NCI-H524 (cell line): ENCODE results near the gene CREBBP.

ENCODE experiments used
- DNase-seq, 2 experiments: peaks; one replicate each; lab custom pipeline; 2025; lab: John Stamatoyannopoulos, UW

The CREBBP gene

DNA sequence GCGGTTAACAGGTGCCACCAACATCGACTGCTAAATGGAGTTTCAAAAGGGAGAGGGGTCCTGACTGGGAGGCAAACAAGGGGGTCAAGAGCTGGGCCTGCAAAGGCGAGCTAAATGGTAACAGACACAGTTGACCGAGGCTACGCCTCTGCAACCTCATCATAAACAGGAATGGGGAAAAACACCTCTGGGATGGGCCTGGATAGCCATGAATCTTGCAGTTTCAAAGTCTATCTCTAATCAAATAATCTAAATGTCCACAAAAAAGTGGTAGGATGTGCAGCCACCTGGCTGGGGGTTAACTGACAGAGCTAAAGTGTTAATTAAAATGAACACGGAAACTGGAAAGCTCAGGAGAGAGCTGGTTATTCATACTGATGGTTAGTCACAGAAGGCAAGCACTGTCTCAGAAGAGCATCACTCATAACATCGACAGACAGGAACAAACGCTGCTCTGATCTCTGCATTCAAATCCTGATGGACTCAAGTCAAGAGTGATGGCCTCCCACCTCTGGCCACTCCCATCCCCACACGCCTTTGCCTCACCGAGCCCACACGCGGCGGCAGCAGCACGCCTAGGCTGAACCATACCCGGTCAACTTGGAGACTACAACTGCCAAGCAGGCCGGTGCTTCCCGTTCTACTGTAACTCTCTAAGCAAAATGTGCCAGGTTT lies 56.3 kb downstream of the CREBBP start:
- no peak for DNase-seq

DNA sequence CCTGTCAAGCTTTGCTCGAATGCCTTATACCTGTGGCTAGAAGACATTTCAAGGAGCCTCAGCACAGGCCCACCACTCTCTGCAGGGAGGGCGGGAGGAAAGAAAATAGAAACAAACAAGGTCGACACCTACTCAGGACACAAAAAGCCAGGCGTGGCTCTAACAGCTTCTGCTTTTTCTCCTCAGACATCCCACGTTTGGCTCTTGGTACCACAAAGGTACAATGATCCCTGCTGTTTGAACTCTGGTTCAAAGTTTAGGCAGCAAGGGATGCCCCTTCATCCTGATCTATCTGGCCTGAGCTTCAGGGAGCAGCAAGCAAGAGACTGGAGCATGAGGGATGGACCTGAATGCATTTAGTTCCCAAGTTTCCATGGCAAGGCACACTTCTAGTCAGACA lies 57.1 kb downstream of the CREBBP start:
- no peak for DNase-seq

DNA sequence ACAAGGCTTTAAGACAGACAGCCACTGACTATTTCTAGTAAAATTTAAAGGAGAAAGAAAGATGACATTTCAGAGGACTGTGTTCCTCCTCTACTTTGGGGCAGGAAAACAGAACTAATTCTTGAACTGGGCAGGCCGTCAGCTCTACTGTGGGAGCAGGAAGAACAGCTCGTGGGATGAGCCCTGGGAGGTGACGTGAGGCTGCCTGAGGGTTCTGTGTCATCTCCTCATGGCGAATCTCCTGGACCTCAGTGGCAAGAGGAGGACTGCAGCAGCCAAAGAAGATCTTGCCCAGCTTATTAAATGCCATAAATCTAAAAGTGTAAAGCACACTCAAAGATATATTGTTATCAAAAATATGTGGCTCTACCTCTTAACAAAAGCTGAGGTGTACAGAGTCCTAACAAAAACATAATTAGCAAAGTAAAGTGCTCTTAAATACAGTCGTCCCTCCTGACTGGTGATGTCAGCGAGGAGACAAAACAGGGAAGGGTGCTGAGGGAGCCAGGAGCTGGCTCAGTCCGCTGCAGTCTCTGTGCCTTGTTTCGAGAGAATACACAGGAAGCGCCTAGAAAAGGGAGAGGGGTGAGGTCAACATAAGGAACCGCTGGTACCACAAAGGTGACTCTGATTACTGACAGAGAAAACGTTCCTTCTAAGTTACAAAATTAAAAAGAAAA lies 58.0 kb downstream of the CREBBP start:
- no peak for DNase-seq

DNA sequence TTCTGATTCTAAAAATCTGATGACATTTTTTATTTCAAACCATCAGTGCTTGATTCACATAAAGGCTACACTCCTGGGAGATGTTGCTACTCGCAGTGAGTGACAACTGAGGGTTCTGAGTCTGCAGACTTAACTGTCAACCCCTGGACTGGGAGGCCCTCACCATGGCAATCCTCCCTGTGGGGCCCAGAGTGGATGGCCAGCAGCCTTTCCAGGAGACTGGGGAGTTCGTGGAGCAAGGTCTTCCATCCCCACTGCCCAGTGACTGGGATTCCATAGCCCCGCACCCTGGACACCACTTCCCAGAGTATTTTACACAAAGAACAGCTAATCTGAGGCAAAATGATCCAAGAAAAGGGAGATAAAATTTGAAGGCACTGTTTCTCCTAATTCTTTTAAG lies 59.3 kb downstream of the CREBBP start:
- DNase-seq = no peak

DNA sequence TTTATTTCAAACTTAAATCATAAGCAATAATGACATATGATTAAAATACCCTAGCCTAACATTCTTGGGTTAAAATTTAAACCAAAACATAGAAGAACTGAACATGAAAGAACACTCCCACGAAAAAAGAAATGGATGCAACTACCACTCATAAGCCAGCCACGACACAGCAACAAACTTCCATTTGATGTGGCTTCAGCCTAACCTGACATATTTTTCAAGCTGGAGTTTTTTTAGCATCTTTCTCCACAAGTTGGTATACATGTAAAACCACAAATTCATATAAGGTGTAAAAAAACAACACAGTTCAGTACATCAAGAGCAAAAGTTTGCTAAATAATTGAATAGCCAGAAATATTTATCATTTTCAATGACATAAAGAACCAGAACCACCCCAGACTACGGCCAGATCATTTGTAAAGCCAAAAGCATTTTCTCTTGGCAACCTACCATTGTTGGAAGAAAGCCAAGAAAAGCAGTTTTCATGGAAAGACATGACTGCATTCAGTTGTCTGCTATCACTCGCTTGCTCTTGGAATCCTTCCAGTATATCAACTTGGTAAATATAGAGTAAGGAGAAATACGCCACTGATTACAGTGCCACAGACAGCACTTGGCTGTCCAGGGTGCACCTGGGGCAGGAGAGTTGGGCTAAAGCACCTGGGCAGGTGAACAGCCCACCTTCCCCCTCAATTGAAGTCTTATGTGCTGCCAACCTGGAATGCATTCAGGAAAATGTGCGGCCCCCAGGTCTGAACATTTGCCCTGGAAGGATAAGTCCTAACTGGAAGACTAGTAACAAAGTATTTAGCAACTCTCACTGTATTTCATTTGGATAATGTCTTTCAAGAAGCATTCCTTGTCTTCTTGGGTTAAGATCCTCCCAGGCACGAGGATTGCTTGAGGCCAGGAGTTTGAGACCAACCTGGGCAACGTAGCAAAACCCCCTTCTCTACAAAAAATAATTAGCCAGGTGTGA lies 60.5 kb downstream of the CREBBP start:
- no peak for DNase-seq

DNA sequence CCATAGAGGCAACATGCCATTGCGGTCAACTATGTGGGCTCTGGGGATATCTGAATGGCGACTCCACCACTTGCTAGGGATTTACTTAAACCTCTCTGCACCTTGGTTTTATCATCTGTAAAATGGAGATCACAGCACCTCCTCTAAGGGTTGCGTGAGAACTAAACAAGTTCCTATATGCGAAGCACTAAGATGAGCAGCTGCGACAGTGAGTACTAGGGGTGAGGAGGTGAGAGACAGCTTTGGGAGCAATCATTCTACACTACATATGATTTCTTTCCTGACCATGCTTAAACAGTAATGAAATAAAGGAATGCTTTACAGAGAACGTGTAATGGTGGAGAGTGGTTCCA lies 61.4 kb downstream of the CREBBP start:
- DNase-seq = no peak

DNA sequence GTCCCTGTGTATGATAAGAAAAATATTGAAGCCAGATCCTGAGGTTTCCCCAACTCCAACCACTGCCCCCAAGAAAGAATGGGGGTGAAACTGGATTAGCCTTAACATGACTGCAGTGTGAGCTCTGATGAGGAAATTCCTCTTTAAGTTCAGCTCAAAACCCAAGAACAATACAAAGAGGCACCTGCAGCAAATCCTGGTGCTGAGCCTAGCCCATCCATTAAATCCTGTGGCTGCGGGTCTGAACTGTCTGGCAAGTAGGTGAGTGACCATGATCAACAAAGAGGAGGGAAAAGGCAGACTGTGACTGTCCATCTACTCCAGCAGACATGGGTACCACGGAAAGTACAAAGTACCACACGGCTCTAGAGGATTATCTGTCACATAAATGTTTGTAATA lies 64.2 kb downstream of the CREBBP start:
- no peak for DNase-seq

DNA sequence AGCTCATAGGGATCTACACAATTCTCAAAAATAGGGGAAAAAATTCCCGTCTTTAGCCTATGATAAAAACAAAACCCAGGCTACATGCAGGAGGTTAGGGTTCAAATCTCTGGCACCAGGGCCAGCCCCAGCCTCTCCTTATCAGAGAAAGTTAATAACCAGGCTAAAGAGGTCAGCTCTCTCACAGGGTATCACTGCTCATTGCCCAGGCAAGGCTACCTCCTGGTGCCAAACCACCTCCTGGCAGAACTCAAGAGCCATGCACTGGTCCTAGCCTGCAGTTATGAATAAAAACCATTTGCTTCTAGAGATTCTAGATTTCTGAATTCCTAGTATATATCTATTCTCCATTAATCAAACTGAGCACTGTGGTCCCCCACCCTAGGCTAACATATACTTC lies 65.8 kb downstream of the CREBBP start:
- no peak for DNase-seq

DNA sequence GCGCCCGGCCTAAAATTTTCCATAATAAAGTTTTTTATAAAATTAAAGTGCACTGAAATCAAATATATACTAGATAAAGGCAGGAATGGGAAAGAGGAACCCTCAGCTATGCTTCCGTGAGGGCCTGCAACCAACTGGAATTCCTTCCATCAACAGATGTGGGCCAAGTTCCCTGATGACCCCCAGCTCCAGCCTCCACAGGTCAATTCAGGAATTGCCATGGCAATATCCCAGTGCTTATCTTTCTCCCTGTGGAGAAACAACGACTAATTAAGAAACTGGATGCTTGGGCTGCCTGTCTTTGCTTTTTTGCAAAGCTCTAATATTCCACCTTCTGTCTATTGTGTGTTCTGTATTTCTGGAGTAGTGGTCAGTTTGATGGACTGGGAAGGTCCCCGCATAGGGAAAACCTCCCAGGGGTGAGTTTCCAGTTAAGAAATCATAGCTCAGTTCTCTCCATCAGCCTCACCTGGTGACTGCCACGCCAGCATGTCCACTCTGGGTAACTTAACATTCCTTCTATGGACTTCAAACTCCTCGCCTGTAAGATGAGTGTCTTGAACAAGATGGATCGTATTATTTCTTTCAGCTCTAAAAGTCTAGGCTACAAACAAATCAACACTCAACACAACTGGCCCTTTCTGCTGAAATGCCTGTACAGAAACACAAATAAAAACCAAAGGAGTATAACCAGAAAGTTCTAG lies 67.9 kb downstream of the CREBBP start:
- no peak for DNase-seq

DNA sequence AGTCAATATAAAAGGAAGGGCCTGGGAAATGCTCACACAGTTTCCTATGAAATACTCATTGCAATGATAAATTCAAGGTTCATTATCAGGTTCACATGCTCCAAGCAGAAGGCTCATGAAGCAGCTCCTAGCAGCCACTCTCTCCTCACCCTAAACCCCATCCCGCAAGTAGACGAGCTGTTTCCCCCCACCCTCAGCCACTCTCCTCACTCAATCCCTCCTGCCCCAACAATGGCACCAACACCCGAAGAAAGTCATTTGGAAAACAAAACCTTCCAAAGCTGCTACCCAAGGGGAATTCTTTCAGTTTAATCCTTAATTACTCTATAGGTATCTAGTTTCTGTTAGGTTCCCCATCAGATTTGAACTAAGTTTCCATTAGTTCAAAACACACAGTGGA lies 69.7 kb downstream of the CREBBP start:
- DNase-seq = no peak

DNA sequence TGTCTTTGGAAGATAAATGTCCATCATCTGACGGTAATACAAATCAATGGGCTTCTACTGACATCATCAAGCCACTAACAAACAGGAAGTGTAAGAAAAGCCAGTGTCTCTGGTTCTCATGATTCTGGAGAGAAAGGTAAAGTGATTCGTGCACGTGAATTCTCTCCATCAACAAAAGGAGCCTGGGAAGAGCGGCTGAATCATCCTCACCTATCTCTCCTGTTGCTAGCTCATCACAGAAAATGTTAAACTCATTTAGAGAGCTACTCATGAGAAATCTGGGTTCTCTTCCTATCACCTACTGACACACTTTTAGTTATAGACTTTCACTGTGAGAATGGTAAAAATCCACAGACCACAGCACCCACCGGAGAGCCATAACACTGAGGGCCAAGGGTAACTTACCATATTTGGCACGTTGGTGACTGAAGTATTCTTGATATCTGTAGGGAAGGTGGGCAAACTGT lies 70.3 kb downstream of the CREBBP start:
- no peak for DNase-seq

DNA sequence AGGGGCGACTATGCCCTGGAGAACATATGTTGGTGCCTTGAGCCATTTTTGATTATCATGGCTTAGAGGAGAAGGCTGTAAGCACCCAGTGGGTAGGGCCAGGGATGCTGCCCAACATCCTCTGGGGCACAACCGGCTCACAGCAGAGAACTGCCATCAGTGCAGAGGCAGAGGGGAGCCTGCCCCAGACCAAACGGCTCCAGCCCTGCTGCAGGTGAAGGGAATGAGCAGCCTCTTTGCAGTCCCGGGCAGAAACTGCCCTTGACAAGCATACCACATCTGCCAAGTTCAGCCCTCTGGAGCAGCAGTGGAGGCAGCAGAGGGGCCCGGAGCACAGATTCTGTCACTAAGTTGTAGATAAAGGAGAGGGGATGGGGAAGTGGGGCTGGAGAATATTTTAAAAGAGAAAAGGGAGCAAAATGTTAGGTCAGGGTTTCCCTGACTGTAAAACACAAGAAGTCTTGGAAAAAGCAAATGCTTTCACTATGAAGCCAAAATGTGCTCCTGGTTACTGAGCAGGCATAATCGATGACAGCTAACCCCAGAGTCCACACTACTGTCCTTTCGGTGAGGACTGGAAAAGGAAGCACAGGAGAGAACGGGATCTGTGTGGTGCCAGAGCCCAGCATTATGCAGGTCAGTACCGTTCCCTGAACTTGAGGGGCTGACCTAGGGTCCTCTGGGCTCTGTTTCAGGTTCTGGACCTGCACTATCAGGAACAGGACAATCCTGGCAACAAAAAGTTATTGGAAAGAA lies 72.0 kb downstream of the CREBBP start:
- DNase-seq = no peak

DNA sequence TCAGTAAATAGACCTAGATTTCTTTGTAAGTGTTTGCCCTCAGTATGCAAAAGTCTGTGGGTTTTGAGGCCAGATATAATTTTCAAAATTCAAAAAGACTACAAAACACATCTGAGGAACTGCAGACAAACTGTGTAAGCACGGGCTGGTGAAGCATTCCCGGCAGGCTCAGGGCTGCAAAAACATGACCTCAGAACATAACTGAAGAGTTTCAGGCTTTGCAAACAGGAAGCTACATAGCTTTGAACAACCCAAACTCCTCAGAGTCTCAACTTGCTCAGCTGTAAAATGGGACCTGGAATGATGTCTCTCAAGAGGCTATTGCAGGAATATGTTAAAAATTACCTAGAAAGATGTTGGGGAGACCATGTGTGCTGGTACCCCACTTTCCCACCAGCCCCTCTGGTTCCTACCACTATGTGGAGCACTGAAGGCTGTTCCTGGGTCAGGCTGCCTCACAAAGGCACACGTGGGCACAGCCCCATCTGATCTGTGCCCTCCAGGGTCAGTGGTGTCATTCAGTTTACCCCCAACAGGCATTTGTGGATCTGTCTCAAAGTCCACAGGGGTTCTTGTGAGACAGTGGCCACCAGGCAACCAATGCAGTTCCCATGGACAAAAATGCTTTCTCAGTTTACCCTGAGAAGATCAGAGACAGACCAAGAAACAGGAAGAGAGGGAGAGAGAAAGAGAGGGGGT lies 72.9 kb downstream of the CREBBP start:
- DNase-seq = no peak

DNA sequence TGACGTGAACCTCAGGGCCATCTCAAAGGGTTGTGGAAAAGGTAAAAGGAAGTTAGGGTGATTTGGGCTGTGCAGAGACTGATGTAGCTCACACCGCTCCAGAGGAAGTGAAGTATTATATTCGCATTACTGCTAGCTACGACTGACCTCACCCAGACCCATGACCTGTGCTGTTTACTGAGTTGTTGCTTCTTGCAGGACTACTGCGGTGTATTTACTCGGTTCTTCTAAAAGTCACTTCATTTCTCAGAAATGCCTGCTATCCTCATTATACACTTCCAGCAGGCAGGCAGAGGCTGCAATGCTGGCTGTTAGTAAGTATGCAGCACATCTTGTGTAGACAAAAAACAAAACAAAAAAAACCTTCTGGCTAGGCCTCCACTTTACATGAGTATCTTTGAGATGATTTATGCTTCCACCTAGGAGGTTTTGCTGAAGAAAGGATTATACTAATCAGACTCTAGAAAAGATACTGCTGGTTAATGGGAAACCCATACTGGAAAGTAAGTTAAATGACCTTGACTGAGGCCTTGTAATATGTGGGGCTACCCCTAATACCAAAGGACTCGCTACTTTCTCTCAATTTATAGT lies 76.0 kb downstream of the CREBBP start:
- DNase-seq = no peak

DNA sequence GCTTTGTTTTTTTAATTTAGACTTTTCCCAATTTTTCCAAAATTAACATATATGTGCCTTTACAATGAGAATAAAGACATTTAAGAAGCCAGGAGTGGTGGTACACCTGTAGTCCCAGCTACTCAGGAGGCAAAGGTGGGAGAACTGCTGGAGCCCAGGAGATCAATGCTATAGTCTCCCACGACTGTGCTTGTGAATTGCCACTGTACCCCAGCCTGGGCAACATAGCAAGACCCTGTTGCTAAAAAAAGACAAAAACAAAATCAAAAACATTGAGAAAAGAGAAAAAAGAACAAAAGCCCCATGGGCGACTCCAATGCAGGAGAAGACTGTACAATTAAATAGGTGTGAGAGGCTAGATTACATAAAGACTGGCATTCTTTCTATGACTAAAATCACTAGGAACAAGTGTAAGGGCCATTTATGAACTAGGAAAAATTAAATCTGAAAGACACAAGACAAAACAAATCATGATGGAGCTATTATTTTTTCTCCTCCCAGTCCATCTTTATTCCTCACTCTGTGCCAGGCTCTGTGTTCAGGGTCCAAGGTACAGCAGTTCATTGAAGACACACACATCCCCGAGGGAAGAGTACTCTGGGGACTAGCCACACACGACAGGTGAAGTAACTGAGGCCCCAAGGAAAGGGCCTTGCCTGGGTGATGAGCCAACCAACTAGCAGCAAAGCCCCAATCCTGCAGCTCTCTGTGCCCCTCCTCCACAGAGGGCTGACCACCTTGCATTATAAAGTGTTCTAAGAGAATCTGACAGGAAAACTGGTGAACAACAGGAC lies 79.8 kb downstream of the CREBBP start:
- no peak for DNase-seq

DNA sequence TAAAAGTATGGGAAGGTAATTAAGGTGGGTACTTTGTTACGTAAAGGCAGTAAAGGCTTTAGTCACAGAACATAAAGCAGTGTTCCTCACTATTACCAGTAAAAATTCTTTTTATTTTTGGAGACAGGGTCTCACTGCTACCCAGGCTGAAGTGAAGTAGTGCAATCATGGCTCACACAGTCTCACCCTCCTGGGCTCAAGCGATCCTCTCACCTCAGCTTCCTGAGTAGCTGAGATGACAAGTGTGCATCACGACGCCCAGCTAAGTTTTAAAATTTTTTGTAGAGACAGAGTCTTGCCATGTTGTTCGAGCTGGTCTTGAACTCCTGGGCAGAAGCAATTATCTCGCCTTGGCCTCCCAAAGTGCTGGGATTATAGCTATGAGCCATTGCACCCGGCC lies 80.5 kb downstream of the CREBBP start:
- DNase-seq = no peak

DNA sequence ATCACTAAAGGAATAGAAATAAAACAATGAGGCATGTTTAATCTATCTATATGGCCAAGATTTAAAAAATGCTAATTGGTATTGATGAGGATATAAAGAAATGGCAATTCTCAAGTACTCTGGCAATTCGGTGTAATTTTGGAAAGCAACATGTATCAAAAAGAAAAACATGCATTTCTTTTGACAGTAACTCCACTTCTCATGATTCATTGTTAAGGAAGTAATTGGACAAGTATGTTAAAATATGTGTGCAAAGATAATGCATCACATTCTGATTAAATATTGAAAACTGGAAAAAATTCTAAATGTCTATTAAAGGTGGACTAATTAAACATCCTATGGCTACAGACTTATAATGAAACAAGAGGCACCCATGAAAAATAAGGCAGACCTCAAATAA lies 81.2 kb downstream of the CREBBP start:
- no peak for DNase-seq

DNA sequence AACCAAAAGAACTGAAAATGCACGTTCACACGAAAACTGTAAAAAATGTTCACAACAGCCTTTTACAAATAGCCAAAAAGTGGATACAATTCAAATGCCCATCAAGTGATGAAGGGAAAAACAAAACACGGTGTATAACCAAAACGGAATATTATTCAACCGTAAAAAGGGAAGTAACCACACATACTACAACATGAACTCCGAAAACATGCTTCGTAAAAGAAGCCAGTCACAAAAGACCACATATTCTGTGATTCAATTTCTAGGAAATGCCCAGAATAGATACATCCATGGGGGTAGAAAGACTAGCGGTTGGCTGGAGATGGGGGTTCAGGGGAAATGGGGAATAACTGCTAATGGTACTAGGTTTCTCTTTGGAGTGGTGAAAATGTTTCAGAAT lies 81.7 kb downstream of the CREBBP start:
- DNase-seq = no peak
